NT2/D1 (cell line): ENCODE results near the gene IFI27L1.

Source experiments
- YY1 ChIP-seq: IDR thresholded peaks from 2 replicates; pipeline ENCODE4 v1.6.1; 2011; ENCODE audit not compliant: insufficient read length, insufficient read depth
- ZNF274 ChIP-seq: IDR thresholded peaks from 2 replicates; pipeline ENCODE4 v1.6.1; 2011; ENCODE audit warnings: mild to moderate bottlenecking, low read depth, low read length

DNA sequence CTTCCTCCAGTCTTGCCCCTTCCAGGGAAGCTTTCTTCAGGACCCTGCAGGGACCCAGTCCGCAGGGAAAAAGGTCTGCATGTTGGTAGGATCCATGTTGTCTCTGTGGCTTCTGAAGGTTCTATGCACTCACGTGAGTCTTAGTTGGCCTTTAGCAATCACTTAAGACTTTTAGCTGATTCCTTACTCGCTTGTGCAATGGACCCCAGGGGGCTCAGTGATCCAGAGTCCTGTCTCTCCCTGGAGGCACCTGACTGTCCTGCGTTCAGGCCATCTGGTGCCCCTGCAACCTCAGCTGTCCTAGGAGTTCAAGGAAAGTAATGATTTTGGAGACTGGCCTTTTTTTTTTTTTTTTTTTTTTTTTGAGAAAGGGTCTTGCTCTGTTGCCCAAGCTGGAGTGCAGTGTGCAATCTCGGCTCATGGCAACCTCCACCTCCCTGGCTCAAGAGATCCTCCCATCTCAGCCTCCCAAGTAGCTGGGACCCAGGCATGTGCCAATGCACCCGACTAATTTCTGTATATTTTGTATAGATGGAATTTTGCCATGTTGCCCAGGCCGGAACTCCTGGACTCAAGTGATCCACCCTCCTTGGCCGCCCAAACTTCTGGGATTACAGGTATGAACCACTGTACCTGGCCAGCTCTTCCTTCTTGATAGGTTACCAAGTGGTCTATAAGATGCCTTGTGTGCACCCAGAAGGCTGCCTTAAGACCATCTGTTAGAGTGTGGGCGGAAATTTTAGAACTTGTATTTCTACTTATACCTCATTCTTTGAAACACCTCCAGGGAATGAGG lies 43.7 kb downstream of the IFI27L1 start:
- no peak for TF ChIP-seq YY1
- no peak for TF ChIP-seq ZNF274
